Activated CD8-positive, alpha-beta T cell treated with anti-CD3 and anti-CD28 coated beads for 36 hours (primary cell): ENCODE measurements around the gene FAM161B. TPM values are rescaled to one million over a fixed set of nuclear protein-coding genes. Genes with fewer than 3 reads are reported as not detected.
"Not testable (repeated sequence)": the region's sequence is repeated elsewhere in the genome, so short reads cannot be mapped to it uniquely, and the experiment has no call there.

Source experiments
- ATAC-seq: fragments of 200-7000 bp; cut with Tn5 transposase; one replicate; pipeline ENCODE4 v1.10.0; 2021; ENCODE audit warnings: mild to moderate bottlenecking, moderate library complexity
- CTCF ChIA-PET: fragments of 350-600 bp; sonication (Branson Sonifier 250); formaldehyde crosslinking; loops from one replicate; lab custom pipeline; 2021; ENCODE audit warnings: antibody characterized with exemption; lab: Charles Lee
- POLR2A ChIA-PET: fragments of 350-600 bp; sonication (Branson Sonifier 250); formaldehyde crosslinking; loops from one replicate; lab custom pipeline; 2021; ENCODE audit warnings: antibody characterized with exemption; lab: Charles Lee
- DNase-seq: peaks from one replicate; pipeline ENCODE4 v3.0.0-alpha.2; 2020
- H3K27ac Mint-ChIP-seq: one replicate; pipeline ENCODE4 v1.8.0; 2021; ENCODE audit warnings: mild to moderate bottlenecking, mixed read lengths
- H3K27me3 Mint-ChIP-seq: one replicate; pipeline ENCODE4 v1.8.0; 2021; ENCODE audit warnings: mixed read lengths
- H3K36me3 Mint-ChIP-seq: one replicate; pipeline ENCODE4 v1.8.0; 2021; ENCODE audit warnings: low read depth, mixed read lengths
- H3K4me1 Mint-ChIP-seq: one replicate; pipeline ENCODE4 v1.8.0; 2021; ENCODE audit warnings: low read depth, mixed read lengths
- H3K4me3 Mint-ChIP-seq: one replicate; pipeline ENCODE4 v1.8.0; 2021; ENCODE audit warnings: mild to moderate bottlenecking, moderate library complexity, mixed read lengths
- H3K9me3 Mint-ChIP-seq: one replicate; pipeline ENCODE4 v1.8.0; 2021; ENCODE audit warnings: mixed read lengths
- intact Hi-C: fragments of 100-400 bp; cut with micrococcal nuclease; formaldehyde crosslinking; loops from one replicate; pipeline ENCODE4 v1.10.0; 2022
- total RNA-seq, 2 experiments: library from RNA; stranded (reverse); gene quantifications; one replicate each; pipeline ENCODE4 v1.2.3, GENCODE V29; 2021
- TF ChIP-seq, protein P1 (sequence below): fragments of 200-600 bp; IDR thresholded peaks from one replicate; pipeline ENCODE4 v1.8.0; 2022; ENCODE audit warnings: antibody characterized with exemption, mild to moderate bottlenecking

Gene FAM161B
- total RNA-seq, 2 experiments from 2014 or later = 1.0 to 1.3 TPM

DNA sequence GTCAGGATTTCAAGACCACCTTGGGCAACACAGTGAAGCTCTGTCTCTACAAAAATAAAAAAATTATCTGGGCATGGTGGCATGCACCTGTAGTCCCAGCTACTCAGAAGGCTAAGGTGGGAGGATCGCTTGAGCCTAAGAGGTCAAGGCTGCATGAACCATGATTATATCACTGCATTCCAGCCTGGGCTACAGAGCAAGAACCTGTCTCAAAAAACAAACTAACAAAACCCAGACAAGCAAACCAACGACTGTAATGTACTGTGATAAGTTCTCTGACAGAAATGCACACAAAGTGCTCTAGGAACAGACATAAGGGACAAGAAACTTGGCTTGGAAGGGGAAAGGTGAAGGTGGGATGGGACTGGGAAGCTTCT, 46.8 kb upstream of the FAM161B start:
- ChIA-PET CTCF (no interaction called here), POLR2A (no interaction called here)
- ATAC-seq = no peak
- TF ChIP-seq, protein P1, sequence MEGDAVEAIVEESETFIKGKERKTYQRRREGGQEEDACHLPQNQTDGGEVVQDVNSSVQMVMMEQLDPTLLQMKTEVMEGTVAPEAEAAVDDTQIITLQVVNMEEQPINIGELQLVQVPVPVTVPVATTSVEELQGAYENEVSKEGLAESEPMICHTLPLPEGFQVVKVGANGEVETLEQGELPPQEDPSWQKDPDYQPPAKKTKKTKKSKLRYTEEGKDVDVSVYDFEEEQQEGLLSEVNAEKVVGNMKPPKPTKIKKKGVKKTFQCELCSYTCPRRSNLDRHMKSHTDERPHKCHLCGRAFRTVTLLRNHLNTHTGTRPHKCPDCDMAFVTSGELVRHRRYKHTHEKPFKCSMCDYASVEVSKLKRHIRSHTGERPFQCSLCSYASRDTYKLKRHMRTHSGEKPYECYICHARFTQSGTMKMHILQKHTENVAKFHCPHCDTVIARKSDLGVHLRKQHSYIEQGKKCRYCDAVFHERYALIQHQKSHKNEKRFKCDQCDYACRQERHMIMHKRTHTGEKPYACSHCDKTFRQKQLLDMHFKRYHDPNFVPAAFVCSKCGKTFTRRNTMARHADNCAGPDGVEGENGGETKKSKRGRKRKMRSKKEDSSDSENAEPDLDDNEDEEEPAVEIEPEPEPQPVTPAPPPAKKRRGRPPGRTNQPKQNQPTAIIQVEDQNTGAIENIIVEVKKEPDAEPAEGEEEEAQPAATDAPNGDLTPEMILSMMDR = no peak
- intact Hi-C loops = no loop called here
- H3K4me3 Mint-ChIP-seq = no peak overlapping the region
- H3K27ac Mint-ChIP-seq = no peak overlapping the region
- H3K27me3 Mint-ChIP-seq = no peaks in the 10 kb centered on the region
- peaks cover 3% of the 10 kb centered on the region for H3K36me3 Mint-ChIP-seq
- H3K4me1 Mint-ChIP-seq = no peaks in the 10 kb centered on the region
- no peak for DNase-seq
- no peaks in the 10 kb centered on the region for H3K9me3 Mint-ChIP-seq

- no peak for DNase-seq
- Mint-ChIP-seq H3K9me3 (no peaks in the 10 kb centered on the region), H3K4me3 (no peak overlapping the region), H3K27me3 (no peaks in the 10 kb centered on the region), H3K36me3 (peaks cover 3% of the 10 kb centered on the region), H3K4me1 (no peaks in the 10 kb centered on the region), H3K27ac (no peak overlapping the region)
- POLR2A ChIA-PET = no interaction called here
- CTCF ChIA-PET = no interaction called here
- no peak for ATAC-seq
- TF ChIP-seq, protein P1 = no peak
- intact Hi-C loops = no loop called here
Measured at GRCh38 chr14:73995977-73996378, 46.1 kb upstream of the FAM161B start.

DNA sequence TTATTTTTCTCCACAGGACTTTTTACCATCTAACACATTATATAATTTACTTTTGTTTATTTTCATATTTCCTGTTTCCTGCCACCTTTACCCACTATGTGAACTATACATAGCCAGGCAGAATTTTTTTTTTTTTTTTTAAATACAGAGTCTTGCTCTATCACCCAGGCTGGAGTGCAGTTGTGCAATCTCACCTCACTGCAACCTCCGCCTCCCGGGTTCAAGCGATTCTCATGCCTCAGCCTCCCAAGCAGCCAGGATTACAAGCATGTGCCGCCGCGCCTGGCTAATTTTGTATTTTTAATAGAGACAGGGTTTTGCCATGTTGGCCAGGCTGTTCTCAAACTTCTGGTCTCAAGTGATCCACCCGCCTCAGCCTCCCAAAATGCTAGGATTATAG, 45.0 kb upstream of the FAM161B start:
- H3K27me3 Mint-ChIP-seq, H3K9me3 Mint-ChIP-seq, H3K4me1 Mint-ChIP-seq, DNase-seq, H3K36me3 Mint-ChIP-seq, CTCF ChIA-PET, intact Hi-C loops, POLR2A ChIA-PET, H3K4me3 Mint-ChIP-seq, H3K27ac Mint-ChIP-seq, ATAC-seq: not testable (repeated sequence)

- intact Hi-C loops = no loop called here
- CTCF ChIA-PET = no interaction called here
- H3K27ac Mint-ChIP-seq = no peak overlapping the region
- ATAC-seq (no peak), DNase-seq (no peak)
- H3K36me3 Mint-ChIP-seq = peaks cover 5% of the 10 kb centered on the region
- no peaks in the 10 kb centered on the region for H3K9me3 Mint-ChIP-seq
- H3K27me3 Mint-ChIP-seq = no peaks in the 10 kb centered on the region
- TF ChIP-seq, protein P1 = no peak
- no peak overlapping the region for H3K4me3 Mint-ChIP-seq
- POLR2A ChIA-PET = no interaction called here
- no peaks in the 10 kb centered on the region for H3K4me1 Mint-ChIP-seq
Measured at GRCh38 chr14:73991092-73991491, 41.2 kb upstream of the FAM161B start.

GRCh38 chr14:73988656-73989055, 38.8 kb upstream of the FAM161B start:
- H3K4me1 Mint-ChIP-seq, H3K27ac Mint-ChIP-seq, ATAC-seq, H3K27me3 Mint-ChIP-seq, H3K4me3 Mint-ChIP-seq, H3K9me3 Mint-ChIP-seq, POLR2A ChIA-PET, CTCF ChIA-PET, intact Hi-C loops, DNase-seq: not testable (repeated sequence)
- H3K36me3 Mint-ChIP-seq = peaks cover 17% of the 10 kb centered on the region

- H3K27ac Mint-ChIP-seq = no peak overlapping the region
- no peaks in the 10 kb centered on the region for H3K27me3 Mint-ChIP-seq
- H3K4me3 Mint-ChIP-seq = no peak overlapping the region
- DNase-seq (no peak), ATAC-seq (no peak)
- TF ChIP-seq, protein P1 = no peak
- intact Hi-C loops = no loop called here
- H3K9me3 Mint-ChIP-seq = no peaks in the 10 kb centered on the region
- ChIA-PET CTCF (no interaction called here), POLR2A (no interaction called here)
- H3K4me1 Mint-ChIP-seq = no peaks in the 10 kb centered on the region
- H3K36me3 Mint-ChIP-seq = peaks cover 17% of the 10 kb centered on the region
Measured at GRCh38 chr14:73988065-73988464, 38.2 kb upstream of the FAM161B start.
